HEK293 (cell line): ENCODE results near the gene AQP1.

Source experiments
- CTCF ChIP-seq: fragments of 450-650 bp; formaldehyde crosslinking; IDR thresholded peaks from 2 replicates; pipeline ENCODE4 v1.5.1; 2016; ENCODE audit warnings: missing biosample characterization, missing genetic modification characterization
- KLF16 ChIP-seq: fragments of 450-650 bp; formaldehyde crosslinking; IDR thresholded peaks from 2 replicates; pipeline ENCODE4 v1.5.1; 2017; ENCODE audit warnings: missing biosample characterization, missing genetic modification characterization
- PRDM2 ChIP-seq: fragments of 450-650 bp; formaldehyde crosslinking; IDR thresholded peaks from 2 replicates; pipeline ENCODE4 v1.5.1; 2016; ENCODE audit warnings: missing biosample characterization, missing genetic modification characterization, borderline replicate concordance
- TCF7L2 ChIP-seq: IDR thresholded peaks from 2 replicates; pipeline ENCODE4 v1.6.1; 2011; ENCODE audit warnings: low read depth, mild to moderate bottlenecking, inconsistent platforms, low read length, moderate library complexity, borderline replicate concordance
- YY1 ChIP-seq: fragments of 450-650 bp; formaldehyde crosslinking; IDR thresholded peaks from 2 replicates; pipeline ENCODE4 v1.5.1; 2018; ENCODE audit warnings: missing biosample characterization, missing genetic modification characterization

- TF ChIP-seq TCF7L2 (no peak), KLF16 (no peak), YY1 (tag by site-specific recombination) (no peak), PRDM2 (no peak), CTCF (no peak)
Measured at GRCh38 chr7:30937416-30937815, 25.8 kb downstream of the AQP1 start.
